ENCODE measurements around the gene ACAD11.
"Not testable (repeated sequence)": the region's sequence is repeated elsewhere in the genome, so short reads cannot be mapped to it uniquely, and the experiment has no call there.

Gene ACAD11

GRCh38 chr3:132650153-132650552 lies 9.5 kb downstream of the ACAD11 start:
- DNase-seq (ENCODE audit: extremely low read depth in 1 of 2, low read depth in 1 of 2), result no peak

- DNase-seq (ENCODE audit: extremely low read depth in 1 of 2, low read depth in 1 of 2), result no peak
These were observed 14.6 kb downstream of the ACAD11 start for GRCh38 chr3:132645058-132645457.

GRCh38 chr3:132643366-132643765 lies 16.2 kb downstream of the ACAD11 start:
- no peak for DNase-seq (ENCODE audit: extremely low read depth in 1 of 2, low read depth in 1 of 2)

- DNase-seq (ENCODE audit: extremely low read depth in 1 of 2, low read depth in 1 of 2), result no peak
These were observed 17.1 kb downstream of the ACAD11 start for GRCh38 chr3:132642539-132642847.

GRCh38 chr3:132641837-132642538 lies 17.6 kb downstream of the ACAD11 start:
- no peak for DNase-seq (ENCODE audit: extremely low read depth in 1 of 2, low read depth in 1 of 2)

GRCh38 chr3:132641427-132641826 lies 18.2 kb downstream of the ACAD11 start:
- DNase-seq (ENCODE audit: extremely low read depth in 1 of 2, low read depth in 1 of 2), result not testable (repeated sequence)

GRCh38 chr3:132638706-132639105 lies 20.9 kb downstream of the ACAD11 start:
- DNase-seq (ENCODE audit: extremely low read depth in 1 of 2, low read depth in 1 of 2), result no peak

GRCh38 chr3:132637590-132637989 lies 22.0 kb downstream of the ACAD11 start:
- no peak for DNase-seq (ENCODE audit: extremely low read depth in 1 of 2, low read depth in 1 of 2)

GRCh38 chr3:132635052-132635451 lies 24.6 kb downstream of the ACAD11 start:
- no peak for DNase-seq (ENCODE audit: extremely low read depth in 1 of 2, low read depth in 1 of 2)

- DNase-seq (ENCODE audit: extremely low read depth in 1 of 2, low read depth in 1 of 2), result no peak
These were observed 29.0 kb downstream of the ACAD11 start for GRCh38 chr3:132630612-132631011.

- DNase-seq (ENCODE audit: extremely low read depth in 1 of 2, low read depth in 1 of 2), result no peak
These were observed 29.7 kb downstream of the ACAD11 start for GRCh38 chr3:132629928-132630327.

GRCh38 chr3:132628157-132628556 lies 31.5 kb downstream of the ACAD11 start:
- no peak for DNase-seq (ENCODE audit: extremely low read depth in 1 of 2, low read depth in 1 of 2)

GRCh38 chr3:132626955-132627354 lies 32.7 kb downstream of the ACAD11 start:
- no peak for DNase-seq (ENCODE audit: extremely low read depth in 1 of 2, low read depth in 1 of 2)

GRCh38 chr3:132625613-132626012 lies 34.0 kb downstream of the ACAD11 start:
- no peak for DNase-seq (ENCODE audit: extremely low read depth in 1 of 2, low read depth in 1 of 2)

GRCh38 chr3:132624790-132625189 lies 34.8 kb downstream of the ACAD11 start:
- DNase-seq (ENCODE audit: extremely low read depth in 1 of 2, low read depth in 1 of 2), result no peak

GRCh38 chr3:132623646-132624045 lies 36.0 kb downstream of the ACAD11 start:
- no peak for DNase-seq (ENCODE audit: extremely low read depth in 1 of 2, low read depth in 1 of 2)

- DNase-seq (ENCODE audit: extremely low read depth in 1 of 2, low read depth in 1 of 2), result no peak
These were observed 36.8 kb downstream of the ACAD11 start for GRCh38 chr3:132622761-132623160.

GRCh38 chr3:132622148-132622547 lies 37.5 kb downstream of the ACAD11 start:
- DNase-seq (ENCODE audit: extremely low read depth in 1 of 2, low read depth in 1 of 2), result no peak

- DNase-seq (ENCODE audit: extremely low read depth in 1 of 2, low read depth in 1 of 2), result no peak
These were observed 42.8 kb downstream of the ACAD11 start for GRCh38 chr3:132616780-132617179.

GRCh38 chr3:132615881-132616280 lies 43.7 kb downstream of the ACAD11 start:
- DNase-seq (ENCODE audit: extremely low read depth in 1 of 2, low read depth in 1 of 2), result no peak

GRCh38 chr3:132615301-132615700 lies 44.3 kb downstream of the ACAD11 start:
- DNase-seq (ENCODE audit: extremely low read depth in 1 of 2, low read depth in 1 of 2), result not testable (repeated sequence)

- DNase-seq (ENCODE audit: extremely low read depth in 1 of 2, low read depth in 1 of 2), result not testable (repeated sequence)
These were observed 53.0 kb downstream of the ACAD11 start for GRCh38 chr3:132606620-132607019.

- DNase-seq (ENCODE audit: extremely low read depth in 1 of 2, low read depth in 1 of 2), result no peak
These were observed 53.5 kb downstream of the ACAD11 start for GRCh38 chr3:132606085-132606484.
